Left kidney (tissue), 2 donors: Measurements from ENCODE around the gene BTBD17. TPM values are rescaled to one million over a fixed set of nuclear protein-coding genes. Genes with fewer than 3 reads are reported as not detected.

ENCODE experiments used
- DNase-seq: peaks from one replicate; pipeline ENCODE4 v3.0.0-alpha.2; 2013
- polyA plus RNA-seq: library from polyadenylated mRNA; unstranded; fragments of 120-200 nt; gene quantifications from one replicate; pipeline ENCODE4 v1.2.1, GENCODE V29; 2013; ENCODE audit not compliant: insufficient read length

BTBD17 gene
- polyA plus RNA-seq, 1 donor = 0.13 TPM

DNA sequence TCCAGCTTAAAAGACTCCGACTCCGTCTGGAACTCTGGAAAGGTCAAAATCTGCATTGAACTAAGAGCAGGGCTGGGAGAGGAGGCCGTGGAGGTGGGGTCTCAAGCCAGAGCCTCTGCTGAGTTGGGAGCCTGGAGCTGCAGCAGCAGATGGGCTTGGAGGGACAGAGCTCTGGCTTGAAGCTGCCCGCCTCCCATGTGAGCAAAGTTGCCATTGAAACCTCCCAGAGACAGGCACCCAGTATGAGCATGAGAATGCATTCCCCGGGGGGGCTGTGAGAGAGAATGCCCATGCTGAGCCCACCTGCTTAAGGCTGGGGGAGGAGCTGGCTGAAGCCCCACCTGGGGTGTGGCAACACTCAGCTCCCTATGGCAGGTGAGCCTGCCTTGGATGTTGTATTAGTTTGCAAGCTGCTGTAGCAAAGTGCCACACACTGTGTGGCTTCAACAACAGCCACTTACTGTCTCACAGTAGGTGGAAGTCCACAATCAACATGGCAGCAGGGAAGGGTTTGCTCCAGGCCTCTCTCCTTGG is 26.1 kb downstream of the BTBD17 start:
- no peak for DNase-seq

DNA sequence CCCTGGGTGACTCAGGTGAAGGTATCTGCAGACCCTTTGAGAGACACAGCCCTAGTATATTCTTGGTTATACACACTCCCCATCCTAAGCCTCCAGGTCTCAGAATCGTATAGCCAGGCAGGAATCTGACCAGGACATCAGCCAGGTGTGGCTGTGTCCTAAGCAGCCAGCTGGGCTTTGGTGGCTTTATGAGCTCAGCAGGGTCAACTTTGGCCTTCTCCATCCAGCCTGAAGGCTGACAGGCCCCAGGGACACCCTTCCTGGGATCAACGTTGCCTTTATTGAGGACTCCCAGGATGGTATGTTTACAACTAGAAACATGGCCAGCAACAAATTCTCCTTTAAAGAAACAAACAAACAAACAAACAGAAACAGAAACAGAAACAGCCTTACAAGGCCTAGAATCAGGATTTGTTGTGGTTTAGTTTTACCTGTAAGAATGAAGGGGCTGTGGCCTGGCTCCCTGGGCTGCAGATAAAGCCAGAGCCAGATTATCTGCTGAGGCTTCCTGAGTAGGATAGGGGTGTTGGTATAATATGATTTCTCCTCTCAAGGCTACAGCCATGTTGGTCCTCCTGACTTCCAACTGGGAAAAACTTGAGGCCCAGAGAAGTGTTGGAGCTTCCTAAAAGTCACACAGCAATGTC is 27.2 kb downstream of the BTBD17 start:
- DNase-seq = no peak

DNA sequence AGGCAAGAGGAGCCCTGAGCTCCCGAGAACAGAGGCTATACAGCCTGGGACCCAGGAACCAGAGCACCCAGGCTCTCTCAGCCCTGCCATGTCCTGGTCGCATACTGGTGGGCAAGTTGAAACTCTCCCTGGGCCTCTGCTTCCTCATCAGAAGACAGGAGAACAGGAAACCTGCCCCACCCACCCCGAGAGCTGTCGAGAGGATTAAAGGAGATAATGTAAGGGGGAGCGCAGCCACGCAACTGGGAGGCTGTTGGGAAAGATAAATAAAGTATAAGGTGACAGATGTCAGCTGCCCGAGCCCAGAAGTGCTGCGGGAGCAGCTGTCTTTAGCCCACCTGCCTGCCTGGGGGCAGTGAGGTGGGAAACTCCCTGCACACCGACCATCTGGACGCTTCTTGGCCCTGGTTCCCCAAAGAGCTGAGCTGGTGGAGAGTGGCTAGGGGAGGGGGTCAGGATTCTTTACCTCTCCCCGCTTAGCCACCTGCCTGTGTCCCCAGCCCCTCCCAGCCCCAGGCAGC is 28.8 kb downstream of the BTBD17 start:
- DNase-seq = no peak

DNA sequence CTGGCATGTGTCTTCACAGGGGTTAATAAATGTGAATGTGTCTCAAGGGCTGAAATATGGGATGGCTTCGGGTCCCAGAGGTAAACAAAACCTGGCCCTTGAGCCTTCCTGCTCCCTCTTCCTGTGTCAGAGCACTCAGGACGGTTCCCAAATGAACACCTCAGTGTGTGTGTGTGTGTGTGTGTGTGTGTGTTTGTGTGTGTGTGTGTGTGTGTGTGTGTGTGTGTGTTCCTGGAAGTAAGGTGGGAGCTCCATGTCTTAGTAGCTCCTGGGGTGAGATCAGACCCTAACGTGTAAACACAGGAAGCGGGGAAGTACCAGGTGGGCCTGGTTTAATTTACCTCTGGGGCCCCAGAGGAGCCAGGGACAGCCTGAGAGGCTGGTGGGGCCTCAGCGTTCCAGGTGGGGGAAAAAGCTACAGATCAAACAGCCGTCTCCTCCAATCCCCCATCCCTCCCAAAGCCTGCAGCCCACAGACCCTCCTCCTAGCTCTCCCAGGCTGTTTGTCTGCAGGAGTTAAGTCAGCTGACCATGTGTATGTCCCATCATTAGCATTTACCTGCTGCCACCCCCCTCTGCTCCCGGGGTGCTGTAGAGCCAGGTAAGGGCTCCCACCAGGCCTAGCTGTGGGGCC is 29.5 kb downstream of the BTBD17 start:
- no peak for DNase-seq

DNA sequence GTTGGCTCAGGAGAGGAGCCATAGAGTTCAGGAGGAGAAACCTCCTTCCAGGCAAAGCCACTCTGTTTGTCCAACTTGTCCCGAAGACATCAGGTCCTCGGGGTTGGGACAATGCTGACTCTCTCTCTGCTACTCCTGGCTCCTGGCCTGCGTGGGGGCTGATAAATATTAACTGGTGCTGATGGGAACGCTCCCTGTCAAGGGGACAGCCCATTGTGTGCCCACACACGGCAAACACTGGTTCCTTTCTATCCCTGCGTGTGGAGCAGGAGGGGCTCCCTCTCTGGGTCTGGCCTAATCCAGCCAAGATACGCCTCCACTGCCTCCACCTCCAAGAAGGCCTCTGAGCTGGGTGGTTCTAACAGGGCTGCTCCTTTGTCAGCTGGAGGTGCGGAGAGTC is 31.2 kb downstream of the BTBD17 start:
- no peak for DNase-seq

DNA sequence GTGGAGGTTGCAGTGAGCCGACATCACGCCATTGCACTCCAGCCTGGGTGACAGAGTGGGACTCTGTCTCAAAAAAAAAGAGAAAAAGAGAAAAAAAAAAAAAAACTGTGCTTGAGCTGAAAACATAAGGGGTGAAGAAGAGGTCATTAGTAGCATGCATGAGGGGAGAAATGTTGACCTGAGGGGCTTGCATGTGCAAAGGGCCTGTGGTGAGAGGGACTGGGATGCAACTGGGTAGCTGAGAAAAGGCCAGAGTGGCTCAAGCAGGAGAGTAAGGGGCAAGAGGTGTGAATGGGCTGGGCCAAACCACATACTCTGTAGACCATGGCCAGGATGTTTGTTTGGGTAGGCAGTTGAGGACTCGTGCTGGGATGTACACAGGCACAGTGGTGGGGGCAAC is 32.3 kb downstream of the BTBD17 start:
- no peak for DNase-seq

DNA sequence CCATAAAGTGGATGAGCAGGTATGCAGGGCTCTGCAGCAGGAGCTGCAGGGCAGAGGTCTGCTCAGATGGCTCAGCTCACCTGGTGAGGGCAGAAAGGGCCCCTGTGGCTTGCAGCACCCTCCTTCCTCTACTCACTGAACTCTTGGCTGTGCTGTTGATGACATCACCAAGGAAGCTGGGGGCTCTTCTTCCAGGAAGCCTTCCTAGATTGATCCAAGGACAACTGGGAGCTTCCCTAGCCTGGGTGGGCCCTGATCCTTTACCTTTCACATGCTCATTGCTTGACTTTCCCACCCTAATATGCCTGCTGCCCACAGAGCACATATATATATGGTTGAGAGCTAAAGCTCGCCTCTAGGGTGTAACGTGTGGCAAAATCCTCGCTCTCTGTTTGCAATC is 33.2 kb downstream of the BTBD17 start:
- DNase-seq = no peak

DNA sequence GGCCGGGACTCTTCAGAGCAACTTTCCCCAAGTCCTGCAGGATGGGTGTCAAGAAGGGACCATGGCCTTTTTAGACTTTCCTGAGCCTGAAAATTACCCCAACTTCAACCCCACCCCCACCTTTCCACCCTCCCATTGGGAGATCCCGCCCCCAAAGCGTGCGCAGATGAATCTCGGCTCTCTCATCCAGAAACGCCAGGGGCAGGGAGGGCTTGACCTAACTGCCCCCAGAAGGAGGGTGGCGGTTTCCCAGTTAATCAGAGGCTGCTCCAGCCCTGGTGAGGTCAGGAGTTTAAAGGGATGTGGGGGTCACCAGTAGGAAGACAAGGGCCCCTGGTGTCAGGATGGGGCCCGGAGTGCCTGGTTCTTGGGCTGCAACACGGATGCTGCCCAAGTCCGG is 35.2 kb downstream of the BTBD17 start:
- DNase-seq = no peak

DNA sequence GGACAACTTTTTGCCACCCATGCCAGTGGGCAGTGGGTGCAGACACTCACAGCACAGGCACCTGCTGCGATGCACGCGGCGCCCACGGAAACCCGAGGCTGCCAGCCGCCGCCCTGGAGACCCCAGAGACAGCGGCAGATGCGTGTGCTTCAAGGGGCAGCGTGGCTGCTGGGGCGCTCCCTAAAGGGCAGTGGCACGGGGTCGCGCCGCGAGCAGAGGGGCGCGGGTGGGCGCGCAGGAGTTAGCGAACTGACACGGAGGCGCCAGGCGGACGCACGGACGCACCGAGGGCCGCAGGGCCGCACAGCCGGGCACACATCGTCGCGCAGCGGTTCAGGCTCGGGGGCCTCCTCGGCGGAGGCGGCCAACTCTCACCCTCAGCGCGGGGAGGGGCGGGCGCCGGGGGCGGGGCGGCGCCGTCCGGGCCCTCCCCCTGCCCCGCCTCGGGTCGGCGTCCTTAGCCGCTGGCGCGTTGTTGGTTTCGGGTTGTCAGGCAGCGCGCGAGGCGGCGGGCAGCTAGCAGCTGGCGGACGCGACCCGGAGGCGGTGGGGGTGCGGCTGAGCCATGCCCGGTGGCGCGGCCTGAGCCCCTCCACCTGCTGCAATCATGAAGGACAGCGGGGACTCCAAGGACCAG is 35.8 kb downstream of the BTBD17 start, which contains the start of gene KIF19:
Gene KIF19 (plus strand): TSS at position 484 of the 637 bp plus-strand sequence. CDS start 124 bp downstream, at position 608.
- peak; percentile 46 for DNase-seq

DNA sequence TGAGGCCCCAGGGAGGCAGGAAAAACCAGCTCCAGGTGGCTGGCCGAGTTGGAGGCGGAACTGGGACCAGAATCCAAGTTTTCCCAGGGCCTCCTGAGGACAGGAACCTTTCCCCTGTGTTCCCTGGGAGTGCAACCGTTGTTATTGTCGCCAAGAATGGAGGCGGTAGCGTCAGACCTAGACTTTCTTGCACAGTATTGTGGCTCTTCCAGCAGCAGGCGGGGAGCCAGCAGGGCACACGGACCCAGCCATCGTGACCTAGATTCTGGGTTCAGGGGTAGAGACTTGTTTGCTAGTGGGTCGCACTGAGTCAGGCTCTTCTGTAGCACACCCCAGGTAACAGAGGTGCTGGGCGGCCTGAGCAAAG is 36.3 kb downstream of the BTBD17 start:
- DNase-seq = no peak

DNA sequence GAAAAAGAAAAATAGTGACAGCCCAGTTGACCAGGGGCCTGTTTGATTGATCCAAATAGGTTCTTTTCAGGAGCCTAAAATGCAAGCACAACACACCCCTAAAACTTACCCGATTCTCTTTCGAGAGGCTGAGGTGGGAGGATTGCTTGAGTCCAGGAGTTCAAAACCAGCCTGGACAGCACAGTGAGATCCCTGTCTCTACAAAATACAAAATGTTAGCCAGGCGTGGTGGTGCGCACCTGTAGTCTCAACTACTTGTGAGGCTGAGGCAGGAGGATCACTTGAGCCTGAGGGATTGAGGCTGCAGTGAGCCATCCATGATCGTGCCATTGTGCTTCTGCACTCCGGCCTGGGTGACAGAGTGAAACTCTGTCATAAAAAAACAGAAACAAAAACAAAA is 37.1 kb downstream of the BTBD17 start:
- DNase-seq = no peak

DNA sequence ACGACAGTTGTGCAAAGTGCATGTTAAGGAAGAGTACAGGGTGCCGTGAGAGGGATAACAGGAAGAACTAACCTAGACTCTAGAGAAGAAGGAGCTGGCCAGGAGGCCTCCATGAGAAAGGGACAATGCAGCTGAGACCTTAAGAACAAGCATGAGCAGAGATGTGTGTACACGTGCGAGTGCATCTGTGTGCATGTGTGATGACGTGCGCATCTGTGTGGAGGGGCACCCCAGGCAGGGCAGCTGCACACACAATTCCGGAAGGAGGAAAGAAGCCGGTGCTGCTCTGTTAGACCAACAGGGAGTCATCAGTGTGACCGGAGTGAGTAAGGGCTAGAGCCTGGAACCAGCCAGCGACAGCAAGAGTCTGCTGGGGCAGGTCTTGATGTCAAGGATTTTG is 43.3 kb downstream of the BTBD17 start:
- no peak for DNase-seq

DNA sequence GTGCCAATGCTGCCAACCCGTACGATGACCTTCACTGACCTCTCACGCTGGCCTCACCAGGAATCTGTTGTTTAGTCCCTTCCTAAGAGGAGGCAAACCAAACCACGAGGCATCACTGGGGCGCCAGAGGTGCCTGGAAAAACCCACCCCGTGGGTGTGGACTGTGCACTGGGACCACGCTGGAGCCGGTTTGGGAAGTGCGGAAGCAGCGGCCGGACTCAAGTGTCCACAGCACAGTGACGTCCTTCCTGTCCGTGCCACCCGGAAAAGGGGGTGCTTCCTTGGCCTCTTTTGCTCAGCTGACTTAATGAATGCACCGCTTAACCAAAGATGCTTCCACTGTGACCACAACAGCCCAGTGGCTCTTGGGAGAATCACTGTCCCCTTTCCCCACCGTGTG is 44.6 kb downstream of the BTBD17 start:
- DNase-seq = no peak

DNA sequence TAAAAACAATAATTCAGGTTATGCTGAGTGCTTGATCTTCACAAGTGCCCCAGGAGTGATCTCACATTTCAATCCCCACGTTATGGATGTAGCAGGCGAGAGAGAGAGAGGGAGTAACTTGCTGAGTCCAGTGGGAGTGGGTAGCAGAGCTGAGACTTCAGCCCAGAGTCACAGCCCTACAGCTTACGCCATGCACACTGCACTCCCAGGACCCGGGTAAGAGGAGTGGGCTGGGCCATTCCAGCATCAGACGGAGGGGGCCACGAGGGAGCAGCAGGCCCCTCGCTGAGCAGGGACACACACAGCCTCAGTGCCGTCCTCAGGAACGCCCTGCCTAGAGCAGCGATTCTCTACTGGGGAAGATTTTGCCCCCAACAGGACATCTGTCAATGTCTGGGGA is 45.4 kb downstream of the BTBD17 start:
- no peak for DNase-seq

DNA sequence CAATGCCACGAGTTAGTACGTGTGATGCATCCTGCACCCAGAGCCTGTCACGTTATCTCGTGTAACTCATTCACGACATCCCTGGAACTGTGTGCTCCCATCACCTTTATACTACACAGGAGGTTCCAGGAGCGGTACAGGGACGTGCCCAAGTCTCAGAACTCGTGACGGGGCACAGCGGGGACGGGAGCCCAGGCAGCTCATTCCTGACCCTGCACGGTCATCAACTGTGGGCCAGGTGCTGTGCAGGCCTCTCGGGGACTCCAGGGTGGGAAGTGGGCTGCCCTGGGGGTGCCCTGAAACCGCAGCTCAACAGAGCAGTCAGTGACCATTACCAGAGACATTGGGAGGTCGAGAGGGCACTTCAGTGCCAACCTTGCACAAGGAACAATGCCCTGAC is 46.8 kb downstream of the BTBD17 start:
- no peak for DNase-seq

DNA sequence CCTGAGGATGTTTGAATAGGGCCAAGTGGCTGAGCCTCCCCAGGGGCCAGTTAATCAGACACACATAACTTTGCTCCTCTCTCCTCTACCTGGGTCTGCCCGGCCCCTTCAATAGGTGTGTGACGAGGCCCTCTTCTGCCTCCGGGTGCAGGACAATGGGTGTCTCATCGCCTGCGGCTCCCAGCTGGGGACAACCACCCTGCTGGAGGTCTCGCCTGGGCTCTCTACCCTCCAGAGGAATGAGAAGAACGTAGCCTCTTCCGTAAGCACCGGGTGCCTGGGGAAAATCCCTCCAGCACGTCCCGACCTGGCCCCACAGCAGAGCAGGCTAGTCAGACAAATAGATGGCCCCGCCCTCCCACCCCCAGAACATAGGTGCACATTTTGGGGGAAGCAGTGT is 51.8 kb downstream of the BTBD17 start:
- no peak for DNase-seq

DNA sequence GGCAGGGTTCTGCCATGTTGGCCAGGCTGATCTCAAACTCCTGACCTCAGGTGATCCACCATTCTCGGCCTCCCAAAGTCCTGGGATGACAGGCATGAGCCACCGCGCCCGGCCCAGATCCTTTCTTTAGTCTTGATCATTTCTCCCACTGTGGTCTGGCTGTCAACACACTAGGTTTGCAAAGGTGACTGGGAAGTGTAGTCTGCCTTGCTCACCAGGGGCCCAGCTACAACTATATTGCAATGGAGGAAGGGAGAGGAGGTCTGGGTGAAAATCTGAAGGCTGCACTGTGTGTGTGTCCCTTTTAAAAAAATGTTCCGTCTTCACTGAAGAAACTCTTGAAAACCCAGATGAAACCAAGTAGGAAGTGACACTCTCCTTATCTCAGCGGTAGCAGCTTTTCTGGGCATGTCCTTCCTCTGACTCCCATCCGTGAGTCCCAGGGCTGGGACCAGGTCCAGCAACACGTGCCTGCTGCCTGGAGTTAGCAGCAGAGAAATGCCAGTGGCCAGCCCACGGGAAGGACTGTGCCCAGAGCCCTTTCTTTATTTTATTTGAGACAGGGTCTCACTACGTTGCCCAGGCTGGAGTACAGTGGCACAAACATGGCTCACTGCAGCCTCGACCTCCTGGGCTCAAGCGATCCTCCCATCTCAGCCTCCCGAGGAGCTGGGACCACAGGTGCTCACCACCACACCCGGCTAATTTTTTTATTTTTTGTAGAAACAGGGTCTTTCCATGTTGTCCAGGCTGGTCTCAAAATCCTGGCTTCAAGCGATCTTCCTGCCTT is 53.5 kb downstream of the BTBD17 start:
- DNase-seq = no peak

Other genes with a start within 250 kb of the BTBD17 start
- gene RPL38, start 158.2 kb downstream of the BTBD17 start, polyA plus RNA-seq = 991 TPM
- 14.6 TPM for gene TTYH2, start 148.3 kb downstream of the BTBD17 start, polyA plus RNA-seq
- gene DNAI2, start 87.6 kb downstream of the BTBD17 start, polyA plus RNA-seq = 0.12 TPM
- gene KIF19, start 35.6 kb downstream of the BTBD17 start, polyA plus RNA-seq = 0.86 TPM
- 0.25 TPM for gene GPR142, start 5.6 kb upstream of the BTBD17 start, polyA plus RNA-seq
- gene GPRC5C, start 70.2 kb upstream of the BTBD17 start, polyA plus RNA-seq = 80.8 TPM
- gene CD300A, start 104.8 kb upstream of the BTBD17 start, polyA plus RNA-seq = 0.91 TPM
- gene CD300LB, start 169.6 kb upstream of the BTBD17 start, polyA plus RNA-seq = 0.15 TPM
- gene CD300C, start 184.2 kb upstream of the BTBD17 start, polyA plus RNA-seq = 0.18 TPM
- not detected for gene CD300H, start 205.6 kb upstream of the BTBD17 start, polyA plus RNA-seq
- 0.13 TPM for gene CD300LD, start 230.4 kb upstream of the BTBD17 start, polyA plus RNA-seq